ENCODE measurements around the gene CALD1. TPM values are rescaled to one million over a fixed set of nuclear protein-coding genes. Genes with fewer than 3 reads are reported as not detected.

CALD1 gene
- total RNA-seq, 6 experiments from 2014 or later: 1,066 to 1,726 (median 1,102) TPM

GRCh38 chr7:134799377-134799776 lies 19.9 kb downstream of the CALD1 start:
- Mint-ChIP-seq H3K36me3 (ENCODE audit: low read depth) (peaks cover 67% of the 10 kb centered on the region), H3K27ac (peak overlapping the region; percentile 54), H3K4me3 (peak overlapping the region; percentile 10; the same call in 1 of the 2 replicates), H3K4me1 (ENCODE audit: low read depth) (peaks cover 86% of the 10 kb centered on the region), H3K9me3 (no peaks in the 10 kb centered on the region), H3K27me3 (ENCODE audit: insufficient read depth) (peaks cover 26% of the 10 kb centered on the region)
- TF ChIP-seq CTCF (IDR thresholded peaks at IDR 0.05): no peak
- DNase-seq: no peak

DNA sequence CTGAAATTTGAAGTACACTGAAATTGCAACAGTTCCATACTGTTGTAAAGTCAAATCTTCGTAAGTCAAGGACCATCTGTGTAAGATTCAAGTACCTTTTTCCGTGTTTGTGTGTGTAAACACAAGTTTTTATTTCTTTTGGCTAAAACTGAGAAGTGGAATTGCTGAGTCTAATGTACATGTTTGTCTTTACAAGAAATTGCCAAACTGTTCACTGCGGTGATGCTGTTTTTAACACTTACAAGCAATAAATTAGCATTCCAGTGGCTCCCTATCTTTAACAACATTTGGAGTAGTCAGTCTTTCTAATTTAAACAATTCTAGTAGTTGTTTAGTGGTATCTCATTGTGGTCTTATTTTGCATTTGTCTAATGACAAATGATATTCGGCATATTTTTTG lies 23.3 kb downstream of the CALD1 start:
- peaks cover 71% of the 10 kb centered on the region for H3K36me3 Mint-ChIP-seq (ENCODE audit: low read depth)
- H3K27ac Mint-ChIP-seq: peak overlapping the region; percentile 49
- H3K4me3 Mint-ChIP-seq: peak overlapping the region; percentile 17; the same call in 1 of the 2 replicates
- peaks cover 18% of the 10 kb centered on the region for H3K27me3 Mint-ChIP-seq (ENCODE audit: insufficient read depth)
- H3K4me1 Mint-ChIP-seq (ENCODE audit: low read depth): peaks cover 88% of the 10 kb centered on the region
- DNase-seq: no peak
- TF ChIP-seq CTCF (IDR thresholded peaks at IDR 0.05): no peak
- peaks cover 4% of the 10 kb centered on the region for H3K9me3 Mint-ChIP-seq

- peaks cover 89% of the 10 kb centered on the region for H3K4me1 Mint-ChIP-seq (ENCODE audit: low read depth)
- H3K27ac Mint-ChIP-seq: peak overlapping the region; percentile 80
- H3K36me3 Mint-ChIP-seq (ENCODE audit: low read depth): peaks cover 70% of the 10 kb centered on the region
- H3K27me3 Mint-ChIP-seq (ENCODE audit: insufficient read depth): peaks cover 18% of the 10 kb centered on the region
- DNase-seq: no peak
- H3K4me3 Mint-ChIP-seq: peak overlapping the region; percentile 71
- peaks cover 4% of the 10 kb centered on the region for H3K9me3 Mint-ChIP-seq
- no peak for TF ChIP-seq CTCF (IDR thresholded peaks at IDR 0.05)
Measured at GRCh38 chr7:134804351-134804750, 24.9 kb downstream of the CALD1 start.

- Mint-ChIP-seq H3K9me3 (peaks cover 4% of the 10 kb centered on the region), H3K4me1 (ENCODE audit: low read depth) (peaks cover 89% of the 10 kb centered on the region), H3K27ac (peak overlapping the region; percentile 80), H3K4me3 (peak overlapping the region; percentile 71), H3K27me3 (ENCODE audit: insufficient read depth) (peaks cover 18% of the 10 kb centered on the region), H3K36me3 (ENCODE audit: low read depth) (peaks cover 75% of the 10 kb centered on the region)
- TF ChIP-seq CTCF (IDR thresholded peaks at IDR 0.05): no peak
- DNase-seq: no peak
Measured at GRCh38 chr7:134804854-134805253, 25.4 kb downstream of the CALD1 start.

GRCh38 chr7:134806197-134806596 lies 26.8 kb downstream of the CALD1 start:
- peaks cover 88% of the 10 kb centered on the region for H3K36me3 Mint-ChIP-seq (ENCODE audit: low read depth)
- DNase-seq: no peak
- peak overlapping the region; percentile 21; the same call in 1 of the 2 replicates for H3K27ac Mint-ChIP-seq
- no peak for TF ChIP-seq CTCF (IDR thresholded peaks at IDR 0.05)
- H3K27me3 Mint-ChIP-seq (ENCODE audit: insufficient read depth): peaks cover 25% of the 10 kb centered on the region
- H3K4me3 Mint-ChIP-seq: peak overlapping the region; percentile 71; the same call in 1 of the 2 replicates
- peaks cover 4% of the 10 kb centered on the region for H3K9me3 Mint-ChIP-seq
- peaks cover 96% of the 10 kb centered on the region for H3K4me1 Mint-ChIP-seq (ENCODE audit: low read depth)
